HepG2 (cell line): ENCODE data around the gene KCNIP3. TPM values are rescaled to one million over a fixed set of nuclear protein-coding genes. Genes with fewer than 3 reads are reported as not detected.

Source experiments
- CREM ChIP-seq, 2 experiments: sonication (generic) in 1 of 2; formaldehyde crosslinking in 1 of 2; IDR thresholded peaks; 2 replicates each; pipeline versions ENCODE4 v1.4.0 to v1.6.1; 2016 to 2020; ENCODE audit warnings: antibody characterized with exemption in 1 of 2, mild to moderate bottlenecking in 1 of 2, missing genetic modification reagents in 1 of 2
- ELF3 ChIP-seq: IDR thresholded peaks from 2 replicates; pipeline ENCODE4 v1.6.1; 2016; ENCODE audit warnings: missing genetic modification reagents, missing compliant biosample characterization
- FOXC1 ChIP-seq: sonication (generic); formaldehyde crosslinking; IDR thresholded peaks from 2 replicates; pipeline ENCODE4 v1.8.0; 2022; ENCODE audit warnings: mild to moderate bottlenecking, missing genetic modification reagents, borderline replicate concordance
- KMT2B ChIP-seq: IDR thresholded peaks from 2 replicates; pipeline ENCODE4 v1.6.1; 2016; ENCODE audit warnings: missing genetic modification reagents, missing compliant biosample characterization
- MIER3 ChIP-seq: IDR thresholded peaks from 2 replicates; pipeline ENCODE4 v1.6.1; 2016; ENCODE audit warnings: missing compliant biosample characterization, borderline replicate concordance
- MLLT10 ChIP-seq: sonication (generic); formaldehyde crosslinking; IDR thresholded peaks from 2 replicates; pipeline ENCODE4 v1.4.0; 2020; ENCODE audit warnings: missing genetic modification reagents
- POLR2A ChIP-seq, 2 experiments: IDR thresholded peaks; 2 replicates each; pipeline ENCODE4 v1.6.1; 2011; ENCODE audit warnings: low read depth in 2 of 2, low read length in 2 of 2, mild to moderate bottlenecking in 1 of 2, moderate library complexity in 1 of 2; ENCODE audit not compliant: insufficient read depth in 1 of 2
- SALL1 ChIP-seq: sonication (generic); formaldehyde crosslinking; IDR thresholded peaks from 2 replicates; pipeline ENCODE4 v1.8.0; 2022; ENCODE audit warnings: mild to moderate bottlenecking, missing genetic modification reagents
- ZBTB33 ChIP-seq: sonication (generic); formaldehyde crosslinking; IDR thresholded peaks from 2 replicates; pipeline ENCODE4 v1.4.0; 2020; ENCODE audit warnings: missing genetic modification reagents
- ZFAT ChIP-seq: sonication (generic); formaldehyde crosslinking; conservative IDR thresholded peaks from 2 replicates; pipeline ENCODE4 v1.8.1; 2023; ENCODE audit warnings: missing genetic modification reagents, inconsistent platforms
- ZNF232 ChIP-seq: sonication (generic); formaldehyde crosslinking; IDR thresholded peaks from 2 replicates; pipeline ENCODE4 v1.4.0; 2020; ENCODE audit warnings: missing genetic modification reagents, borderline replicate concordance
- ZNF326 ChIP-seq: sonication (generic); formaldehyde crosslinking; IDR thresholded peaks from 2 replicates; pipeline ENCODE4 v1.4.0; 2020; ENCODE audit warnings: missing genetic modification reagents, borderline replicate concordance
- ZNF460 ChIP-seq: sonication (generic); formaldehyde crosslinking; IDR thresholded peaks from 2 replicates; pipeline ENCODE4 v1.5.1; 2020; ENCODE audit warnings: missing genetic modification reagents, mild to moderate bottlenecking, borderline replicate concordance
- ZNF570 ChIP-seq: sonication (generic); formaldehyde crosslinking; IDR thresholded peaks from 2 replicates; pipeline ENCODE4 v1.4.0; 2020; ENCODE audit warnings: mild to moderate bottlenecking, missing genetic modification reagents, borderline replicate concordance
- ZNF614 ChIP-seq: IDR thresholded peaks from 2 replicates; pipeline ENCODE4 v1.6.1; 2018; ENCODE audit warnings: missing biosample characterization, missing genetic modification reagents, inconsistent platforms, borderline replicate concordance
- ZNF672 ChIP-seq: sonication (generic); formaldehyde crosslinking; IDR thresholded peaks from 2 replicates; pipeline ENCODE4 v1.8.1; 2022; ENCODE audit warnings: missing genetic modification reagents
- polyA plus RNA-seq, 8 experiments: library from polyadenylated mRNA; depleted of rRNA in 3 of 8; stranded (reverse) in 7 of 8; unstranded in 1 of 8; fragments of >200 nt; fragmentation: Illumina TruSeq in 4 of 8; extraction: Trizol in 4 of 8; gene quantifications; 2 replicates each; pipeline versions ENCODE4 v1.2.1 to v1.2.3, GENCODE V29; 2011 to 2016; ENCODE audit warnings: low read depth in 4 of 8, missing spikeins in 1 of 8, mixed read lengths in 1 of 8; ENCODE audit not compliant: insufficient read depth in 1 of 8
- total RNA-seq, 5 experiments: library from RNA; depleted of rRNA; stranded (reverse); fragments of >200 nt; fragmentation: Illumina TruSeq; extraction: Trizol; gene quantifications; 2 replicates each; pipeline ENCODE4 v1.2.3, GENCODE V29; 2016; ENCODE audit warnings: low read depth in 1 of 5
- TF ChIP-seq, protein P1 (sequence below): IDR thresholded peaks from 2 replicates; pipeline ENCODE4 v1.6.1; 2016; ENCODE audit warnings: missing genetic modification reagents, missing compliant biosample characterization
- TF ChIP-seq, protein P2 (sequence below): sonication (generic); formaldehyde crosslinking; IDR thresholded peaks from 2 replicates; pipeline ENCODE4 v1.4.0; 2020; ENCODE audit warnings: missing genetic modification reagents
- TF ChIP-seq, protein P3 (sequence below): sonication (generic); formaldehyde crosslinking; conservative IDR thresholded peaks from 2 replicates; pipeline ENCODE4 v1.4.0; 2020; ENCODE audit warnings: mild to moderate bottlenecking, missing genetic modification reagents, moderate library complexity

The KCNIP3 gene
- total and polyA plus RNA-seq, 2 of the 13 experiments (the other 11 are each of a cell fraction or from before 2014, with no cell fraction given): not detected

GRCh38 chr2:95402370-95403203 lies 105.4 kb downstream of the KCNIP3 start, which contains the start of gene FAHD2A (continued):
- TF ChIP-seq, protein P1, sequence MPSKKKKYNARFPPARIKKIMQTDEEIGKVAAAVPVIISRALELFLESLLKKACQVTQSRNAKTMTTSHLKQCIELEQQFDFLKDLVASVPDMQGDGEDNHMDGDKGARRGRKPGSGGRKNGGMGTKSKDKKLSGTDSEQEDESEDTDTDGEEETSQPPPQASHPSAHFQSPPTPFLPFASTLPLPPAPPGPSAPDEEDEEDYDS (CRISPR knock-in tag): peak; percentile 90
- TF ChIP-seq KMT2B: peak; percentile 88
- no peak for TF ChIP-seq MLLT10 (CRISPR knock-in tag)
- TF ChIP-seq ZNF460 (CRISPR knock-in tag): no peak; the same call in 1 of the 2 replicates
- TF ChIP-seq CREM (IDR thresholded peaks at IDR 0.05): peak; percentile 96
- peak; percentile 88 for TF ChIP-seq CREM (CRISPR knock-in tag; IDR thresholded peaks at IDR 0.05)
- no peak for TF ChIP-seq ZNF614 (CRISPR knock-in tag)
- TF ChIP-seq ZBTB33 (CRISPR knock-in tag): peak; percentile 28; the same call in 1 of the 2 replicates
- TF ChIP-seq ZNF232: peak; percentile 29
- TF ChIP-seq, protein P2, sequence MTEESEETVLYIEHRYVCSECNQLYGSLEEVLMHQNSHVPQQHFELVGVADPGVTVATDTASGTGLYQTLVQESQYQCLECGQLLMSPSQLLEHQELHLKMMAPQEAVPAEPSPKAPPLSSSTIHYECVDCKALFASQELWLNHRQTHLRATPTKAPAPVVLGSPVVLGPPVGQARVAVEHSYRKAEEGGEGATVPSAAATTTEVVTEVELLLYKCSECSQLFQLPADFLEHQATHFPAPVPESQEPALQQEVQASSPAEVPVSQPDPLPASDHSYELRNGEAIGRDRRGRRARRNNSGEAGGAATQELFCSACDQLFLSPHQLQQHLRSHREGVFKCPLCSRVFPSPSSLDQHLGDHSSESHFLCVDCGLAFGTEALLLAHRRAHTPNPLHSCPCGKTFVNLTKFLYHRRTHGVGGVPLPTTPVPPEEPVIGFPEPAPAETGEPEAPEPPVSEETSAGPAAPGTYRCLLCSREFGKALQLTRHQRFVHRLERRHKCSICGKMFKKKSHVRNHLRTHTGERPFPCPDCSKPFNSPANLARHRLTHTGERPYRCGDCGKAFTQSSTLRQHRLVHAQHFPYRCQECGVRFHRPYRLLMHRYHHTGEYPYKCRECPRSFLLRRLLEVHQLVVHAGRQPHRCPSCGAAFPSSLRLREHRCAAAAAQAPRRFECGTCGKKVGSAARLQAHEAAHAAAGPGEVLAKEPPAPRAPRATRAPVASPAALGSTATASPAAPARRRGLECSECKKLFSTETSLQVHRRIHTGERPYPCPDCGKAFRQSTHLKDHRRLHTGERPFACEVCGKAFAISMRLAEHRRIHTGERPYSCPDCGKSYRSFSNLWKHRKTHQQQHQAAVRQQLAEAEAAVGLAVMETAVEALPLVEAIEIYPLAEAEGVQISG (CRISPR knock-in tag): no peak; the same call in none of the 2 replicates
- no peak for TF ChIP-seq ZNF326 (CRISPR knock-in tag)
- peak; percentile 70; the same call in 1 of the 2 replicates for TF ChIP-seq MIER3 (CRISPR knock-in tag)
- no peak for TF ChIP-seq ZNF672 (CRISPR knock-in tag)
- peak; percentile 47; the same call in 1 of the 2 replicates for TF ChIP-seq ELF3 (CRISPR knock-in tag)
- peak; percentile 84 to 94 for TF ChIP-seq POLR2A (IDR thresholded peaks at IDR 0.05; ENCODE audit: insufficient read depth in 1 of 2, low read depth in 2 of 2, low read length in 2 of 2)
- no peak for TF ChIP-seq ZFAT (CRISPR knock-in tag)
- TF ChIP-seq, protein P3, sequence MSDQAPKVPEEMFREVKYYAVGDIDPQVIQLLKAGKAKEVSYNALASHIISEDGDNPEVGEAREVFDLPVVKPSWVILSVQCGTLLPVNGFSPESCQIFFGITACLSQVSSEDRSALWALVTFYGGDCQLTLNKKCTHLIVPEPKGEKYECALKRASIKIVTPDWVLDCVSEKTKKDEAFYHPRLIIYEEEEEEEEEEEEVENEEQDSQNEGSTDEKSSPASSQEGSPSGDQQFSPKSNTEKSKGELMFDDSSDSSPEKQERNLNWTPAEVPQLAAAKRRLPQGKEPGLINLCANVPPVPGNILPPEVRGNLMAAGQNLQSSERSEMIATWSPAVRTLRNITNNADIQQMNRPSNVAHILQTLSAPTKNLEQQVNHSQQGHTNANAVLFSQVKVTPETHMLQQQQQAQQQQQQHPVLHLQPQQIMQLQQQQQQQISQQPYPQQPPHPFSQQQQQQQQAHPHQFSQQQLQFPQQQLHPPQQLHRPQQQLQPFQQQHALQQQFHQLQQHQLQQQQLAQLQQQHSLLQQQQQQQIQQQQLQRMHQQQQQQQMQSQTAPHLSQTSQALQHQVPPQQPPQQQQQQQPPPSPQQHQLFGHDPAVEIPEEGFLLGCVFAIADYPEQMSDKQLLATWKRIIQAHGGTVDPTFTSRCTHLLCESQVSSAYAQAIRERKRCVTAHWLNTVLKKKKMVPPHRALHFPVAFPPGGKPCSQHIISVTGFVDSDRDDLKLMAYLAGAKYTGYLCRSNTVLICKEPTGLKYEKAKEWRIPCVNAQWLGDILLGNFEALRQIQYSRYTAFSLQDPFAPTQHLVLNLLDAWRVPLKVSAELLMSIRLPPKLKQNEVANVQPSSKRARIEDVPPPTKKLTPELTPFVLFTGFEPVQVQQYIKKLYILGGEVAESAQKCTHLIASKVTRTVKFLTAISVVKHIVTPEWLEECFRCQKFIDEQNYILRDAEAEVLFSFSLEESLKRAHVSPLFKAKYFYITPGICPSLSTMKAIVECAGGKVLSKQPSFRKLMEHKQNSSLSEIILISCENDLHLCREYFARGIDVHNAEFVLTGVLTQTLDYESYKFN: no peak; the same call in 1 of the 2 replicates
- TF ChIP-seq ZNF570: no peak
- TF ChIP-seq SALL1 (CRISPR knock-in tag): peak; percentile 87
- TF ChIP-seq FOXC1 (CRISPR knock-in tag): no peak; the same call in none of the 2 replicates
